GM19467 (cell line): ENCODE measurements around the gene ZNF689.

Experiments
- ATAC-seq: cut with Tn5 transposase; IDR thresholded peaks from one replicate; pipeline ENCODE4 v1.9.1; 2021; ENCODE audit warnings: mild to moderate bottlenecking, moderate library complexity; ENCODE audit not compliant: unreplicated experiment

ZNF689 gene

GRCh38 chr16:30609926-30610839, at the start of gene ZNF689:
Gene ZNF689 (minus strand): TSS chr16:30610389. CDS start chr16:30610041, 348 bp downstream.
- ATAC-seq = peak; percentile 86

- ATAC-seq = peak; percentile 20
These were observed 48.7 kb upstream of the ZNF689 start for GRCh38 chr16:30658731-30659506.

GRCh38 chr16:30657866-30658730, 47.9 kb upstream of the ZNF689 start, which contains the start of gene FBRS:
Gene FBRS (plus strand): TSS chr16:30658431. CDS start chr16:30659519, 1,088 bp downstream.
- peak; percentile 64 for ATAC-seq

GRCh38 chr16:30656974-30657865, 47.0 kb upstream of the ZNF689 start:
- no peak for ATAC-seq

- no peak for ATAC-seq
These were observed 46.2 kb upstream of the ZNF689 start for GRCh38 chr16:30656388-30656787.

GRCh38 chr16:30655815-30656347, 45.7 kb upstream of the ZNF689 start:
- no peak for ATAC-seq

GRCh38 chr16:30654856-30655255, 44.7 kb upstream of the ZNF689 start:
- ATAC-seq = no peak

GRCh38 chr16:30652718-30653117, 42.5 kb upstream of the ZNF689 start:
- no peak for ATAC-seq

GRCh38 chr16:30652005-30652296, 41.8 kb upstream of the ZNF689 start:
- no peak for ATAC-seq

GRCh38 chr16:30651124-30652004, 41.2 kb upstream of the ZNF689 start:
- peak; percentile 35 for ATAC-seq

GRCh38 chr16:30650369-30651123, 40.4 kb upstream of the ZNF689 start, which contains the start of gene PRR14:
Gene PRR14 (plus strand): TSS chr16:30650960. CDS start chr16:30651646, 686 bp downstream.
- ATAC-seq = peak; percentile 67

GRCh38 chr16:30649725-30650368, 39.7 kb upstream of the ZNF689 start:
- ATAC-seq = no peak

GRCh38 chr16:30647274-30647571, 37.0 kb upstream of the ZNF689 start:
- no peak for ATAC-seq

- no peak for ATAC-seq
These were observed 35.5 kb upstream of the ZNF689 start for GRCh38 chr16:30645727-30646126.

- no peak for ATAC-seq
These were observed 34.2 kb upstream of the ZNF689 start for GRCh38 chr16:30644334-30644830.

- no peak for ATAC-seq
These were observed 31.3 kb upstream of the ZNF689 start for GRCh38 chr16:30641378-30641982.

GRCh38 chr16:30637944-30638343, 27.8 kb upstream of the ZNF689 start:
- no peak for ATAC-seq
